D721Med (cell line): Measurements from ENCODE around the gene PCOLCE2.
A peak's percentile ranks its signal among the peaks of the same experiment; 100 is the strongest.

Experiments used
- DNase-seq: peaks from one replicate; pipeline ENCODE4 v3.0.0; 2011; ENCODE audit warnings: low spot score; ENCODE audit not compliant: insufficient read length
- FAIRE-seq: peaks from 2 replicates; lab custom pipeline; 2011; peaks lifted over from hg19 to GRCh38; lab: Jason Lieb, UNC
- CTCF ChIP-seq: IDR thresholded peaks from 2 replicates; pipeline ENCODE4 v1.5.1; 2012; ENCODE audit warnings: mild to moderate bottlenecking, control low read depth; ENCODE audit not compliant: insufficient read depth; ENCODE audit errors: missing control alignments

Gene PCOLCE2, protein sequence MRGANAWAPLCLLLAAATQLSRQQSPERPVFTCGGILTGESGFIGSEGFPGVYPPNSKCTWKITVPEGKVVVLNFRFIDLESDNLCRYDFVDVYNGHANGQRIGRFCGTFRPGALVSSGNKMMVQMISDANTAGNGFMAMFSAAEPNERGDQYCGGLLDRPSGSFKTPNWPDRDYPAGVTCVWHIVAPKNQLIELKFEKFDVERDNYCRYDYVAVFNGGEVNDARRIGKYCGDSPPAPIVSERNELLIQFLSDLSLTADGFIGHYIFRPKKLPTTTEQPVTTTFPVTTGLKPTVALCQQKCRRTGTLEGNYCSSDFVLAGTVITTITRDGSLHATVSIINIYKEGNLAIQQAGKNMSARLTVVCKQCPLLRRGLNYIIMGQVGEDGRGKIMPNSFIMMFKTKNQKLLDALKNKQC

DNA sequence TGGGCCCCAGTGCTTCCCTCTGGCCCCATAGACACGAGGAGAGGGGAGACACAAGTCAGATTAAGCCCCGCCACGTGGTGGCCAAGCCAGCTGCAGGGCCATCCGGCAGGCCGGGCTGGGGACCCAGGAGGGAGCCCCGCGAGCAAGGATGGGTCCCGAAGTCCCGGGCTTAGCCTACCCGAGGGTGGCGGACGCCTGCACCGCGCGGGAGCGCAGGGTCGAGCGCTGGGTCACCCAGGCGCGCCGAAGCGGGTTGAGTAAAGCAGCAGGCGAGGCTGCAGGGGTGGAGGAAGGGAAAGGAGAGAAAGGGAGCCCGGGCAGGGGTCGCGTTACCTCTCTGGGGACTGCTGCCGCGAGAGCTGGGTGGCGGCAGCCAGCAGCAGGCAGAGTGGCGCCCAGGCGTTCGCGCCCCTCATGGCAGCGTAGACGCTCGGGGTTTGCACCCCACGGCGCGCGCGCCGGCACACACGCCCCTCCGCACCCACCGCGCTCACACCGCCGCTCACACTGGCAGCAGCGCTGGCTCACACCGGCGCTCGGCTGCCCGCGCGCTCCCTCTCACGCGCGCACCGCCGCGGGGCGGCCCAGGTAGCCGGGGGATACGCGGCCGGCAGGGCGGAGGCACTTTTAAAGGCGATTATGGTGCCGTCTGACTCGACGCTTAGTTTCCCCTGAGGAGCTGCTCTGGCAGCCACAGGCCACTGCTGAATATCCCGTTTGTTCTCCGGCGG is at the start of gene PCOLCE2:
Gene PCOLCE2 (minus strand): TSS at position 603 of the 731 bp plus-strand sequence. CDS start 187 bp downstream, at position 416.
- DNase-seq (peak; percentile 44), FAIRE-seq (no peak)
- no peak for TF ChIP-seq CTCF

DNA sequence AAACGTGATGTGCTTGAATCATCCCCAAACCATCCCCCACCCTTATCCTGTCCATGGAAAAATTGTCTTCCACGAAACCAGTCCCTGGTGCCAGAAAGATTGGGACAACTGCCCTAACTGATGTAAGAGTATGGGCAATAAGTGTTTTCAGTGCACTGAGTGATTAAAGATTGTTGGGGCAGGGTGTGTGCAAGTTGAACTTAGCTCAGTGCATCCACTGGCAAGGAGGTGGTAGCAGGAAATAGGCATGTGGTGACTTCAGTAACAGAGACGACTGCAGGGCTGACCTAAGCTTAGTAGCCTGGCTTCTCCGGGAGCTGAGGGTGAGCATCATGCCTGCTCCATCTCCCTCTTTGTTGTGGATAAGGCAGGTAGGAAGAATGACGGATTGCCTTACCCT is 47.1 kb upstream of the PCOLCE2 start:
- FAIRE-seq (no peak), DNase-seq (no peak)
- no peak for TF ChIP-seq CTCF

DNA sequence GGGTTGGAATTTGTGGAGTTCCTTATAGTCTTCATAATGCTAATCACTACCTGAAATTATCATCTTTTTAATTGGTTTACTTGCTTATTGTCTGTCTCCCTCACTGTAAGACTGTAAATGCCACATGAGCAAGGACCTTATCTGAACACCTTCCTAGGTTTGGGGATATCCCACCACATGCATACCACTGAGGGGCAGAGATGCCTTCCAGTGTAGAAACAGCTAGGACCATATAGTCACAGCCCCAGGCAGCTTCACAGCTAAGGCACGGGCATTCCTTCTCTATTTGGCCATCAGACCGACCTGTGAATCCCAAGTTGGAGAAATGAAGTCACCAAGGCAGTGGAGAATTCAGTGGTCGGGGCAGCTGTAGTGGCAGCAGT is 46.0 kb upstream of the PCOLCE2 start:
- no peak for TF ChIP-seq CTCF
- no peak for DNase-seq
- no peak for FAIRE-seq

GRCh38 chr3:142934128-142934886 is 45.4 kb upstream of the PCOLCE2 start:
- DNase-seq (no peak), FAIRE-seq (no peak)
- TF ChIP-seq CTCF = no peak

DNA sequence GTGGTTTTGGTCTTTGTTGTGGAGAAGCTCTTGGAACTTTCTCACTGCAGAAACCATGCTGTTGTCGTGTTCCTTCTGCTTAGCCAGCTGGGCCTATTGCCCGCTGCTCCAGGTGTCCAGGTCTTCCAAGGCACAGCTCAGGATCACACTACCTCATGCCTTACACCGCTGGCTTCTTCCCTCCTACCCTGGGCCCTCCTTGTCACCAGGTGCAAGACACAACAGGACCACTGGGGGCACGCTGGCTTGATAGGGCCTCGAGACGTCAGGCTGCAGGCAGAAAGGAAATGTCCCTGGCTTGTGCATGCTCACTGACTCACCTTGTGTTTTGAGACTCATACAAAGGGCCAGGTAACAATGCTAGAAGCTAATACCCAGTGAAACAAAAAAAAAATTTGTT is 42.3 kb upstream of the PCOLCE2 start:
- TF ChIP-seq CTCF = no peak
- DNase-seq (no peak), FAIRE-seq (no peak)

GRCh38 chr3:142930463-142930862 is 41.6 kb upstream of the PCOLCE2 start:
- FAIRE-seq (no peak), DNase-seq (no peak)
- TF ChIP-seq CTCF = no peak
